Stimulated activated CD8-positive, alpha-beta memory T cell treated with anti-CD3 and anti-CD28 coated beads, Interleukin-15, amount 100 ng/mL, for 4 hours (primary cell): ENCODE results near the gene CNDP2.
A peak's percentile ranks its signal among the peaks of the same experiment; 100 is the strongest.
"Not testable (repeated sequence)": the region's sequence is repeated elsewhere in the genome, so short reads cannot be mapped to it uniquely, and the experiment has no call there.

Source experiments
- DNase-seq, 2 donors: peaks; one replicate each; pipeline ENCODE4 v3.0.0-alpha.2; 2020; ENCODE audit warnings: low read depth in 2 of 2

Gene CNDP2

DNA sequence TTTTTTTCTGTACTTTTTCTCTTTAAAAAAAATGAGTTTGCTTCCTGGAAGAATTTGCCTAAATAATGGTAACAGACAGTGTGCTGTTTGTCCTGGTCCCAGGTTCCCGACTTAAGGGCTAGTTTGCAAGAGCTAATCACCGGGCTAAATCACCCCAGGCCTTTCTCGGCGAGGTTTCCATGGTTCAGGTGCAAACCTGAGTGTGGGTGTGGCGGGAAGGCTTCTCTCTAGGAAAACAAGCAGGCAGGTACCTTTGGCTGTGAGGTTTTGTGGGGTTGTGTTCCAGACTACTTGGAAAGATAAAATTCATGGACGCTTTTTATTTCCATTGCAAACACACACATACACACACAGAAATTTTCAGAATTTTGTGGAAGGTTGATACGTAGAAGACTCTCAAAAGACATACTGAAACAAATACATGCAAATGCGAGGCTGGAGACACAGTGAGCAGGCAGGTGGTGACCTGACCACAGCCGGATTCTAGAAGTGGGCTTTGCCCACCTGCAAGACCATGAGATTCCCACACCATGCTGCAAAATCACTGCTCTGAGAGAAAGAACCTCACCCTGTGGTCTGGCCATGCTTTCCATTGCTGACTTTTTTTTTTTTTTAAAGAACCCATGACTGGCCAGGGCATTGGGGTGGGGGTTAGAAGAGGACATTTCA lies 39.0 kb downstream of the CNDP2 start:
- no peak for DNase-seq

GRCh38 chr18:74539289-74539688 lies 43.1 kb downstream of the CNDP2 start:
- no peak for DNase-seq

GRCh38 chr18:74540652-74541421 lies 44.7 kb downstream of the CNDP2 start:
- no peak for DNase-seq

- no peak for DNase-seq
Measured at GRCh38 chr18:74541703-74542555, 45.8 kb downstream of the CNDP2 start.

GRCh38 chr18:74544898-74545297 lies 48.7 kb downstream of the CNDP2 start:
- no peak for DNase-seq

GRCh38 chr18:74546007-74546406 lies 49.8 kb downstream of the CNDP2 start:
- no peak for DNase-seq

GRCh38 chr18:74546751-74547530 lies 50.8 kb downstream of the CNDP2 start:
- no peak for DNase-seq

DNA sequence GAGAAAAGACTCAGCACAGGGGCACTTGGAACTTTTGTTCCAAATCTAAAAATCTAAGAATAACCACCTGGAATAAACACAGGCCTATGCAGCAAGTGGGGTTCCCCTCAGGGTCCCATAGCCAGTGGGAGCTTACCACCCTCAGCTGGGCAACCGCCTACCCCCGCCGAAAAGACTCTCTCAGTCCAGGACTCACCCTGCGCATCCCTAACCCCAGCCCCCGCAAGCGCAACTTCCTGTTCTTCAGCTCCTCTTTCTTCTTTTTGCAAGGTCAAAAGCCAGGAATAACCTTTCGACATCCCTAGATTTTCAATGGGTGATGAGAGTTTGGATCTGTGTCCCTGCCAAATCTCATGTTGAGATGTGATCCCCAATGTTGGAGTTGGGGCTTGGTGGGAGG lies 51.7 kb downstream of the CNDP2 start:
- DNase-seq = no peak

- DNase-seq = no peak
Measured at GRCh38 chr18:74549591-74550104, 53.5 kb downstream of the CNDP2 start.

DNA sequence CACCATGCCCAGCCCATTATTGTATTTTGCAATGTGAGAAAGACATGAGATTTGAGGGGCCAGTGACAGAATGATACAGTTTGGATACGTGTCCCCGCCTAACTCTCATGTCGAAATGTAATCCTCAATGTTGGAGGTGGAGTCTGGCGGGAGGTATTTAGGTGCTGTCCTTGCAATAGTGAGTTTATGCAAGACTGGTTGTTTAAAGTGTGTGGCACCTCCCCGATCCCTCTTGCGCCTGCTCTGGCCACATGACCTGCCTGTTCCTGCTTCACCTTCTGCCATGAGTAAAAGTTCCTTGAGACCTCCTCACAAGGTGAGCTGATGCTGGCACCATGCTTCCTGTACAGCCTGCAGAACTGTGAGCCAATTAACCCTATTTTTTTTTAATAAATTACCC lies 54.7 kb downstream of the CNDP2 start:
- DNase-seq = no peak

- no peak for DNase-seq
Measured at GRCh38 chr18:74551452-74551851, 55.3 kb downstream of the CNDP2 start.

DNA sequence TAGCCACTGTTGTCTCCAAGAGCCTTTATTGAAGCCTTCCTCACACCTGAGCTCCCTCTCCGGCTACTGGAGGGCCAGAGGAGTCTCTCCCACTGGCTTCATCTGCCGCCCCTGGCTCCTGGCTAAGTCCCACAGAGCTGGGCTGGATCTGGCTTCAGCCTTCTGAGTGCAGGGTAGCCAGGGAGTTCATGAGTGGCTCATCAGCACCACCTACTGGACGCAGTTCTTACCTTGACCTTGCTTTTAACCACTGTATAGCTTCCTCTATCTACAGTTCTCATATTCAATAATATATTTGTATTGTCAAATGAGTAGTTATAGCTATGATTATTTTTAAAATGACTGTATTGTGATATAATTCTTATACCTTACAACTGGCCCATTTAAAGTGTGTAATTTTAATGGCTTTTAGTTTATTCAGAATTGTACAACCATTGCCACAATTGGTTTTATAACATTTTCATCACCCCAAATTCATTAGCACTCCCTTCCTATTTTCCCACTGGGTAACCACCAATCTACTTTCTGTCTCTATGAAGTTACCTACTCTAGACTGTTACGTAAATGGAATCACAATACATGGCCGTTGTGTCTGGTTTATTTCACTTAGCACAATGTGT lies 55.9 kb downstream of the CNDP2 start:
- DNase-seq = peak; percentile 16 to 50

DNA sequence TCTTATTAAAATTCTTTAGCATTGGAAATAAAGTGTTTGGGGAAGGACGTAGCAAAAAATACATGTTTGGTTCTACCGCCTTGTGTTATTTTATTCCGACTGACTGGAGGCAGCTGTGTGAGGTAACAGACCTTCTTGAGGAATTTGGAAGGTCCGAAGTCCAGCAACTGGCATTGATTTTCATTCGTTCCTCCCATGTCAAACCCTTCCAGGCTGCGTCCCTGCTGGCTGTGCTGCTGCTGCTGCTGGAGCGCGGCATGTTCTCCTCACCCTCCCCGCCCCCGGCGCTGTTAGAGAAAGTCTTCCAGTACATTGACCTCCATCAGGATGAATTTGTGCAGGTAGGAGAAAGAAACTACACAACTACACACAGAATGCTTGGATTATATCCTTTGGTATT lies 60.0 kb downstream of the CNDP2 start:
- no peak for DNase-seq

GRCh38 chr18:74558096-74558495 lies 61.9 kb downstream of the CNDP2 start:
- no peak for DNase-seq

DNA sequence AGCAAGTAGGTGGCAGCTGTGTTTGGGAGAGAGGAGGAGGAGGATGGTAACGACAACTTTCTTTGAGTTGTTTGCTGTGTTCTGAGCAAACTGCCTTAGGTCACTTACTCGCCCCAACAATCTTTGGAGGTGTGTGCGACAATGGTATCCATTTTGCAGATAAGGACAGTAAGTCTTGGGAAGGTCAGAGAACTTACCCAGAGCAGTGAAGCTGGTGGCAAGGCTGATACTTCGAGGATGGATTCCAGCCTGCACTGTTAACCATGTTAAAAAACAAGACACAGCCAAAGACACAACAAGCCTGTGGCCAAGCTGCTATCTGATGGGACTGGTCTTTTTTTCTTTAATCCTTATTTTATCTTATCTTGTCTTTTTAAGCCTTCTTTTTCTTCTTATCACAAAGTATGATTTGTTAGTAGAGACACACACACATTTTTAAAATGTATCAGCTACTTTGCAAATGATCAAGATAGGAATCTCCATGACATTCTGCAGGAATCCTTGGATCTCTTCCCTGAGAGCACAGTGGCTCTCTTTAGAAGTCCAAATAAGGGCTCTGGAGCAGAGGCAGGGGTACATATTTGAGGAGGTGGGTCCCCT lies 66.1 kb downstream of the CNDP2 start:
- no peak for DNase-seq

GRCh38 chr18:74562775-74563174 lies 66.6 kb downstream of the CNDP2 start:
- DNase-seq = no peak

- no peak for DNase-seq
Measured at GRCh38 chr18:74563999-74564398, 67.8 kb downstream of the CNDP2 start.

GRCh38 chr18:74565164-74565563 lies 69.0 kb downstream of the CNDP2 start:
- not testable (repeated sequence) for DNase-seq

DNA sequence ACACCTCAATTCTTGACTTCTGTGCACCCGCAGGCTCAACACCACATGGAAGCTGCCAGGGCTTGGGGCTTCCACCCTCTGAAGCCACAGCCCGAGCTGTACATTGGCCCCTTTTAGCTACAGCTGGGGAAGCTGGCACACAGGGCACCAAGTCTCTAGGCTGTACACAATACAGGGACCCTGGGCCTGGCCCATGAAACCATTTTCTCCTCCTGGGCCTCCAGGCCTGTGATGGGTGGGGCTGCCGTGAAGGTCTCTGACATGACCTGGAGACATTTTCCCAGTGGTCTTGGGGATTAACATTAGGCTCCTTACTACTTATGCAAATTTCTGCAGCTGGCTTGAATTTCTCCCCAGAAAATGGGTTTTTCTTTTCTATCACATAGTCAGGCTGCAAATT lies 69.8 kb downstream of the CNDP2 start:
- DNase-seq = not testable (repeated sequence)

GRCh38 chr18:74567822-74568221 lies 71.7 kb downstream of the CNDP2 start:
- no peak for DNase-seq

DNA sequence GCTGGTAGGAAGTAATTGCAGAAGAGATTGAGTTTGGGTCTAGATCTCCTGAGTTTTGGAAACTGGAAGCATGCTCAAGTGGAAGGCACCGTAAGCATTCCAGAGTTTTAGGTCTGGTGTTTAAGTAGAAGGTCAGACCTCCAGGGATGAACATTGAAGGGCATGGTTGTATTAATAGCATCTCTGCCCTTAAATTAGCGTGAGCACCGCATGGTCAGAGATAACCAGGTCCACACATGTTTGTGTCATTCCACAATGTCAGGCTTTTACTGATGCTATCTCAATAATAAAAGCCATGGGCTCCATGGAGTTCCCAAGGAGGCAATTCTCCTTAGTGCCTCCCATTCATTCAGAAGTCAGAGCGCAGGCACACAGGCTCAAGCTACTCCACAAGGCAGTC lies 73.2 kb downstream of the CNDP2 start:
- no peak for DNase-seq
